H4 (cell line): ENCODE results near the gene ZNF488. TPM values are rescaled to one million over a fixed set of nuclear protein-coding genes. Genes with fewer than 3 reads are reported as not detected.
"Not testable (repeated sequence)": the region's sequence is repeated elsewhere in the genome, so short reads cannot be mapped to it uniquely, and the experiment has no call there.

Experiments
- DNase-seq: peaks from one replicate; pipeline ENCODE4 v3.0.0-alpha.2; 2015; ENCODE audit warnings: low spot score
- total RNA-seq: library from RNA; depleted of rRNA; stranded (reverse); fragments of >200 nt; shearing (Covaris generic); gene quantifications from 2 replicates; pipeline ENCODE4 v1.2.3, GENCODE V29; 2014

Gene ZNF488
- total RNA-seq, 1 experiment from 2014 or later, result 1.0 TPM

- DNase-seq, result no peak
Measured at GRCh38 chr10:47409866-47410256, 25.8 kb upstream of the ZNF488 start.

- no peak for DNase-seq
Measured at GRCh38 chr10:47409171-47409865, 25.2 kb upstream of the ZNF488 start.

GRCh38 chr10:47408606-47409005 is 24.5 kb upstream of the ZNF488 start:
- DNase-seq, result no peak

GRCh38 chr10:47406870-47407691 is 23.0 kb upstream of the ZNF488 start:
- DNase-seq, result peak; percentile 92

- no peak for DNase-seq
Measured at GRCh38 chr10:47406548-47406869, 22.4 kb upstream of the ZNF488 start.

GRCh38 chr10:47405857-47406547 is 21.9 kb upstream of the ZNF488 start:
- DNase-seq, result no peak

- DNase-seq, result no peak
Measured at GRCh38 chr10:47404937-47405336, 20.8 kb upstream of the ZNF488 start.

GRCh38 chr10:47404446-47404845 is 20.4 kb upstream of the ZNF488 start:
- no peak for DNase-seq

GRCh38 chr10:47403446-47404318 is 19.6 kb upstream of the ZNF488 start:
- peak; percentile 20 for DNase-seq

- peak; percentile 94 for DNase-seq
Measured at GRCh38 chr10:47402641-47403301, 18.7 kb upstream of the ZNF488 start.

GRCh38 chr10:47401874-47402640 is 18.0 kb upstream of the ZNF488 start:
- DNase-seq, result peak; percentile 1

- DNase-seq, result no peak
Measured at GRCh38 chr10:47401210-47401609, 17.1 kb upstream of the ZNF488 start.

GRCh38 chr10:47400786-47401185 is 16.7 kb upstream of the ZNF488 start:
- no peak for DNase-seq

- no peak for DNase-seq
Measured at GRCh38 chr10:47400251-47400650, 16.2 kb upstream of the ZNF488 start.

GRCh38 chr10:47397256-47397655 is 13.2 kb upstream of the ZNF488 start:
- no peak for DNase-seq

GRCh38 chr10:47396311-47396717 is 12.2 kb upstream of the ZNF488 start:
- DNase-seq, result no peak

- DNase-seq, result no peak
Measured at GRCh38 chr10:47389619-47390018, 5.5 kb upstream of the ZNF488 start.

GRCh38 chr10:47388879-47389278 is 4.8 kb upstream of the ZNF488 start:
- no peak for DNase-seq

GRCh38 chr10:47386104-47386503 is 2.0 kb upstream of the ZNF488 start:
- not testable (repeated sequence) for DNase-seq
